Liver (tissue), 9 donors: ENCODE data around the gene PPARA. TPM values are rescaled to one million over a fixed set of nuclear protein-coding genes. Genes with fewer than 3 reads are reported as not detected.

ENCODE experiments used
- DNase-seq: peaks from one replicate; pipeline ENCODE4 v3.0.0-alpha.2; 2017; ENCODE audit warnings: low spot score
- H3K27ac ChIP-seq, 2 donors: one replicate each; pipeline ENCODE4 v1.7.0; 2013; ENCODE audit warnings: inconsistent platforms in 2 of 2, low read length in 2 of 2, control low read depth in 1 of 2, low read depth in 1 of 2, mild to moderate bottlenecking in 1 of 2
- H3K27me3 ChIP-seq, 4 donors: one replicate each; pipeline versions ENCODE4 v1.6.1 to v1.7.0; 2013; ENCODE audit warnings: low read length in 3 of 4, inconsistent platforms in 1 of 4, mild to moderate bottlenecking in 1 of 4, moderate library complexity in 1 of 4; ENCODE audit not compliant: control insufficient read depth in 4 of 4, insufficient read depth in 4 of 4
- H3K36me3 ChIP-seq, 4 donors: one replicate each; pipeline versions ENCODE4 v1.6.1 to v1.7.0; 2013; ENCODE audit warnings: low read length in 3 of 4, mild to moderate bottlenecking in 3 of 4, low read depth in 1 of 4, moderate library complexity in 1 of 4; ENCODE audit not compliant: control insufficient read depth in 4 of 4, insufficient read depth in 3 of 4
- H3K4me1 ChIP-seq, 4 donors: one replicate each; pipeline versions ENCODE4 v1.6.1 to v1.7.0; 2013; ENCODE audit warnings: low read length in 3 of 4, mild to moderate bottlenecking in 3 of 4, moderate library complexity in 1 of 4; ENCODE audit not compliant: control insufficient read depth in 4 of 4, insufficient read depth in 4 of 4
- H3K4me3 ChIP-seq, 3 donors: one replicate each; pipeline versions ENCODE4 v1.6.1 to v1.7.0; 2013; ENCODE audit warnings: low read length in 3 of 3, control low read depth in 1 of 3, low read depth in 1 of 3, mild to moderate bottlenecking in 1 of 3
- H3K9ac ChIP-seq, 2 donors: one replicate each; pipeline ENCODE4 v1.7.0; 2013; ENCODE audit warnings: low read length in 2 of 2, mild to moderate bottlenecking in 2 of 2, moderate library complexity in 2 of 2, control low read depth in 1 of 2, low read depth in 1 of 2
- H3K9me3 ChIP-seq, 4 donors: one replicate each; pipeline versions ENCODE4 v1.6.1 to v1.7.0; 2013; ENCODE audit warnings: low read length in 3 of 4; ENCODE audit not compliant: control insufficient read depth in 4 of 4
- ATF3 ChIP-seq: IDR thresholded peaks from 2 replicates; pipeline ENCODE4 v1.6.1; 2016; ENCODE audit warnings: antibody characterized with exemption
- CTCF ChIP-seq: fragments of 150-350 bp; IDR thresholded peaks from 2 replicates; pipeline ENCODE4 v1.5.1; 2017; ENCODE audit warnings: improper control_type of control experiment, low read depth, low read length; ENCODE audit not compliant: missing input control
- EGR1 ChIP-seq, 2 donors: IDR thresholded peaks; 2 replicates each; pipeline ENCODE4 v1.6.1; 2016 to 2018; ENCODE audit warnings: antibody characterized with exemption in 2 of 2, low read depth in 2 of 2
- FOXA1 ChIP-seq: IDR thresholded peaks from 2 replicates; pipeline ENCODE4 v1.6.1; 2016; ENCODE audit warnings: antibody characterized with exemption
- FOXA2 ChIP-seq: IDR thresholded peaks from 2 replicates; pipeline ENCODE4 v1.6.1; 2016; ENCODE audit warnings: antibody characterized with exemption
- HNF4A ChIP-seq, 2 donors: conservative IDR thresholded peaks; 2 replicates each; pipeline ENCODE4 v1.6.1; 2016; ENCODE audit warnings: antibody characterized with exemption in 2 of 2, mild to moderate bottlenecking in 2 of 2
- HNF4G ChIP-seq: IDR thresholded peaks from 2 replicates; pipeline ENCODE4 v1.6.1; 2016; ENCODE audit warnings: antibody characterized with exemption
- JUND ChIP-seq, 2 donors: IDR thresholded peaks; 2 replicates each; pipeline ENCODE4 v1.6.1; 2016; ENCODE audit warnings: antibody characterized with exemption in 2 of 2
- NR2F2 ChIP-seq: IDR thresholded peaks from 2 replicates; pipeline ENCODE4 v1.6.1; 2016; ENCODE audit warnings: antibody characterized with exemption
- REST ChIP-seq: IDR thresholded peaks from 2 replicates; pipeline ENCODE4 v1.6.1; 2016; ENCODE audit warnings: antibody characterized with exemption, mild to moderate bottlenecking
- SP1 ChIP-seq: IDR thresholded peaks from 2 replicates; pipeline ENCODE4 v1.6.1; 2018; ENCODE audit warnings: antibody characterized with exemption, mild to moderate bottlenecking
- TAF1 ChIP-seq: conservative IDR thresholded peaks from 2 replicates; pipeline ENCODE4 v1.6.1; 2016; ENCODE audit warnings: antibody characterized with exemption, mild to moderate bottlenecking
- YY1 ChIP-seq: IDR thresholded peaks from 2 replicates; pipeline ENCODE4 v1.6.1; 2016; ENCODE audit warnings: antibody characterized with exemption, mild to moderate bottlenecking
- WGBS: extraction: QIAGEN DNeasy Blood & Tissue Kit; methylation state at CpG from one replicate; pipeline ENCODE4 v1.1.7; 2013; 5-methylcytosine and 5-hydroxymethylcytosine counted together
- polyA plus RNA-seq, 2 donors: library from polyadenylated mRNA; stranded (reverse) in 1 of 2; unstranded in 1 of 2; fragments of 200-250 nt in 1 of 2; fragments of >200 nt in 1 of 2; fragmentation: Nextera tagmentation in 1 of 2; extraction: Ambion mirVana in 1 of 2; gene quantifications; one replicate each; pipeline versions ENCODE4 v1.2.1 to v1.2.3, GENCODE V29; 2013 to 2015
- total RNA-seq, 2 donors: library from RNA; depleted of rRNA; stranded (reverse); fragments of >200 nt; gene quantifications; one replicate each; pipeline ENCODE4 v1.2.3, GENCODE V29; 2014
- TF ChIP-seq, protein P1 (sequence below): IDR thresholded peaks from 2 replicates; pipeline ENCODE4 v1.6.1; 2016; ENCODE audit warnings: antibody characterized with exemption
- TF ChIP-seq, protein P2 (sequence below): IDR thresholded peaks from 2 replicates; pipeline ENCODE4 v1.6.1; 2016; ENCODE audit warnings: antibody characterized with exemption
- donor health status: healthy.
- donor health status: healthy.
- donor health status: healthy.
- donor health status: healthy.
- donor health status: healthy.

Gene PPARA
- total and polyA plus RNA-seq, 4 donors: 31.2 to 78.8 (median 41.3) TPM

DNA sequence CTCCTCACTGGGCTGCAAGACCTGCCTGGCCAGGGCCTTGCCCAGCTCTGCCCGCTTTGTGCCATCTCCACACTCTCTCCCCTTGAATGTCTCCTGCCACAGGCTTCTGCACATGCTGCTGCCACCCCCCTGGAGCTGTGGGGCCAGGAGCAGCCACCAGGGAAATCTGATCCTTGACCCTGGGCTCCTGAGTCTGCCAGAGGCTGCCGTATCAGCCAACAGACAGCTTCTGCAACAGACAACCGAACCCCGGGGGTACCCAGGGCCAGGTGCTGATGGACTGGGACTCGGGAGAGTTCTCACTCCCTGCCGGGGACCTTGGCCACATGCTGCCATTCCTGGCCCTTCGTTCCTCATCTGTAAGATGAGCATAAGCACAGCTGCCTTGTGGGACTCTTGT, 3.3 kb upstream of the PPARA start:
- H3K27ac ChIP-seq: peak overlapping the region; percentile 96 to 97
- TF ChIP-seq TAF1: no peak
- TF ChIP-seq, protein P1, sequence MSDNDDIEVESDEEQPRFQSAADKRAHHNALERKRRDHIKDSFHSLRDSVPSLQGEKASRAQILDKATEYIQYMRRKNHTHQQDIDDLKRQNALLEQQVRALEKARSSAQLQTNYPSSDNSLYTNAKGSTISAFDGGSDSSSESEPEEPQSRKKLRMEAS: no peak
- peak; percentile 10 for TF ChIP-seq CTCF
- TF ChIP-seq EGR1 (IDR thresholded peaks at IDR 0.05; ENCODE audit: low read depth in 2 of 2): no peak
- TF ChIP-seq REST: no peak
- no peaks in the 10 kb centered on the region for H3K36me3 ChIP-seq
- H3K4me3 ChIP-seq: no peak overlapping the region
- H3K9ac ChIP-seq: no peak overlapping the region
- H3K27me3 ChIP-seq: no peaks in the 10 kb centered on the region
- no peak for DNase-seq
- no peaks in the 10 kb centered on the region for H3K9me3 ChIP-seq
- peaks cover 11 to 70% (median 56%) of the 10 kb centered on the region in 4 donors for H3K4me1 ChIP-seq
- 30% methylated on average over 7 of the region's 7 CpGs for whole genome bisulfite sequencing

- Histone ChIP-seq H3K4me1 (peaks cover 11 to 70% (median 53%) of the 10 kb centered on the region in 4 donors), H3K27ac (peak overlapping the region; percentile 96 to 97), H3K9ac (peak overlapping the region; percentile 8 to 52), H3K36me3 (peaks cover 0 to 1% (median 0%) of the 10 kb centered on the region in 4 donors), H3K9me3 (no peaks in the 10 kb centered on the region), H3K27me3 (no peaks in the 10 kb centered on the region), H3K4me3 (peak overlapping the region in 2 of 3 donors; percentile 20 to 21)
- DNase-seq: peak; percentile 78
- 30% methylated on average over 19 of the region's 19 CpGs for WGBS
- peak; percentile 42 for TF ChIP-seq NR2F2
- peak; percentile 2 for TF ChIP-seq REST
- peak; percentile 97 for TF ChIP-seq SP1
- TF ChIP-seq, protein P2, sequence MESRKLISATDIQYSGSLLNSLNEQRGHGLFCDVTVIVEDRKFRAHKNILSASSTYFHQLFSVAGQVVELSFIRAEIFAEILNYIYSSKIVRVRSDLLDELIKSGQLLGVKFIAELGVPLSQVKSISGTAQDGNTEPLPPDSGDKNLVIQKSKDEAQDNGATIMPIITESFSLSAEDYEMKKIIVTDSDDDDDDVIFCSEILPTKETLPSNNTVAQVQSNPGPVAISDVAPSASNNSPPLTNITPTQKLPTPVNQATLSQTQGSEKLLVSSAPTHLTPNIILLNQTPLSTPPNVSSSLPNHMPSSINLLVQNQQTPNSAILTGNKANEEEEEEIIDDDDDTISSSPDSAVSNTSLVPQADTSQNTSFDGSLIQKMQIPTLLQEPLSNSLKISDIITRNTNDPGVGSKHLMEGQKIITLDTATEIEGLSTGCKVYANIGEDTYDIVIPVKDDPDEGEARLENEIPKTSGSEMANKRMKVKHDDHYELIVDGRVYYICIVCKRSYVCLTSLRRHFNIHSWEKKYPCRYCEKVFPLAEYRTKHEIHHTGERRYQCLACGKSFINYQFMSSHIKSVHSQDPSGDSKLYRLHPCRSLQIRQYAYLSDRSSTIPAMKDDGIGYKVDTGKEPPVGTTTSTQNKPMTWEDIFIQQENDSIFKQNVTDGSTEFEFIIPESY: peak; percentile 64
- no peak for TF ChIP-seq CTCF
- TF ChIP-seq JUND (IDR thresholded peaks at IDR 0.05): peak; percentile 42 to 47
- TF ChIP-seq HNF4A (conservative IDR thresholded peaks at IDR 0.05): peak; percentile 90 to 93
- TF ChIP-seq YY1: peak; percentile 33
- TF ChIP-seq, protein P1: peak; percentile 82
- TF ChIP-seq FOXA2: peak; percentile 39
- TF ChIP-seq HNF4G: peak; percentile 87
- peak; percentile 48 for TF ChIP-seq ATF3
- TF ChIP-seq EGR1 (IDR thresholded peaks at IDR 0.05; ENCODE audit: low read depth in 2 of 2): peak in 1 of 2 donors; percentile 88
- TF ChIP-seq TAF1: peak; percentile 78
- peak; percentile 68 for TF ChIP-seq FOXA1
Measured at GRCh38 chr22:46147471-46148267, 2.7 kb upstream of the PPARA start.
